ENCODE measurements around the gene RBBP6.

DNA sequence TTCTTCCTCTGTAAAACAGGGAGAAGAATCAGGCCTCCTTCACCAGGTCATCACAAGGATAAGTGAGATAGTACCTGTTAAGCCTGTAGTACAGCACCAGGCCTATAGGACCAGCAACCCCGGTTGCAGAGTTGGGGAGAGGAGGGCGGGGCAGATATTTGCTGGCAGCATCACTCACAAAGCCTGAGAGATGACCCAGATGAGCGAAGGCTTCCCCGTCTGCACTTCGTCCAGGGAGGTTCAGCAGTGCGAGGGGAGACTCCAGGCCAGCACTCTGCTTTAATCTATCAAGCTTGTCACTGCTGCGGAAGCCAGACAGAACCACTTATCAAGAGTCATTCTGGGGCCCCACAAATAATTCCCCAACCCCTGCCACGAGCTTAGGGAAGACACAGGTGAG is 15.8 kb upstream of the RBBP6 start:
- TF ChIP-seq, protein P1, sequence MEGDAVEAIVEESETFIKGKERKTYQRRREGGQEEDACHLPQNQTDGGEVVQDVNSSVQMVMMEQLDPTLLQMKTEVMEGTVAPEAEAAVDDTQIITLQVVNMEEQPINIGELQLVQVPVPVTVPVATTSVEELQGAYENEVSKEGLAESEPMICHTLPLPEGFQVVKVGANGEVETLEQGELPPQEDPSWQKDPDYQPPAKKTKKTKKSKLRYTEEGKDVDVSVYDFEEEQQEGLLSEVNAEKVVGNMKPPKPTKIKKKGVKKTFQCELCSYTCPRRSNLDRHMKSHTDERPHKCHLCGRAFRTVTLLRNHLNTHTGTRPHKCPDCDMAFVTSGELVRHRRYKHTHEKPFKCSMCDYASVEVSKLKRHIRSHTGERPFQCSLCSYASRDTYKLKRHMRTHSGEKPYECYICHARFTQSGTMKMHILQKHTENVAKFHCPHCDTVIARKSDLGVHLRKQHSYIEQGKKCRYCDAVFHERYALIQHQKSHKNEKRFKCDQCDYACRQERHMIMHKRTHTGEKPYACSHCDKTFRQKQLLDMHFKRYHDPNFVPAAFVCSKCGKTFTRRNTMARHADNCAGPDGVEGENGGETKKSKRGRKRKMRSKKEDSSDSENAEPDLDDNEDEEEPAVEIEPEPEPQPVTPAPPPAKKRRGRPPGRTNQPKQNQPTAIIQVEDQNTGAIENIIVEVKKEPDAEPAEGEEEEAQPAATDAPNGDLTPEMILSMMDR (IDR thresholded peaks at IDR 0.05; ENCODE audit: extremely low read depth in 1 of 2, insufficient read depth in 1 of 2, low read depth in 1 of 2, low read length in 2 of 2): no peak
- TF ChIP-seq POLR2A (IDR thresholded peaks at IDR 0.05; ENCODE audit: low read depth, low read length) (no peak), MYC (IDR thresholded peaks at IDR 0.05; ENCODE audit: low read depth, low read length) (no peak)

Data from endothelial cell of umbilical vein (primary cell).